HepG2 (cell line): ENCODE data around the gene DOCK1. TPM values are rescaled to one million over a fixed set of nuclear protein-coding genes. Genes with fewer than 3 reads are reported as not detected.
A peak's percentile ranks its signal among the peaks of the same experiment; 100 is the strongest.

Experiments
- ATAC-seq: fragments of 200-7000 bp; cut with Tn5 transposase; 3 replicates; pipeline ENCODE4 v1.9.1; 2020; ENCODE audit warnings: mild to moderate bottlenecking, moderate library complexity
- BruUV-seq: library from RNA; stranded (reverse); fragments of 400-500 nt; replicated peaks from 2 replicates; lab custom pipeline; 2021; lab: Mats Ljungman, UMichigan
- CTCF ChIA-PET: fragments of 300-600 bp; formaldehyde crosslinking; extraction: SDS; loops from one replicate; lab custom pipeline; 2021; ENCODE audit warnings: low total read pairs, inconsistent platforms, low intra/inter-chr PET ratio; lab: Yijun Ruan, JAX
- POLR2A ChIA-PET: fragments of 350-600 bp; sonication (Branson Sonifier 250); formaldehyde crosslinking; loops from one replicate; lab custom pipeline; 2020; ENCODE audit warnings: antibody characterized with exemption, inconsistent platforms; lab: Yijun Ruan, JAX
- DNase-seq: peaks from one replicate; pipeline ENCODE4 v3.0.0-alpha.2; 2015; ENCODE audit warnings: low spot score
- FAIRE-seq: peaks from 3 replicates; lab custom pipeline; 2011; peaks lifted over from hg19 to GRCh38; lab: Jason Lieb, UNC
- H2AFZ ChIP-seq: one replicate; pipeline ENCODE4 v1.6.1; 2011; ENCODE audit warnings: low read length, inconsistent platforms
- H3K27ac ChIP-seq: fragments of 300-600 bp; 3 replicates; pipeline ENCODE4 v1.8.0; 2011; ENCODE audit warnings: mixed run types, mild to moderate bottlenecking, mixed read lengths, low read length, inconsistent platforms; ENCODE audit not compliant: insufficient read depth; ENCODE audit errors: extremely low read length
- H3K27me3 ChIP-seq, 2 experiments: fragments of 200-600 bp in 1 of 2; 2 replicates in 1 of 2; 3 replicates in 1 of 2; pipeline versions ENCODE4 v1.6.0 to v1.8.0; 2011; ENCODE audit warnings: low read length in 2 of 2, mild to moderate bottlenecking in 2 of 2, moderate library complexity in 2 of 2, inconsistent platforms in 1 of 2; ENCODE audit not compliant: insufficient read depth in 2 of 2, control insufficient read depth in 1 of 2
- H3K36me3 ChIP-seq, 2 experiments: fragments of 200-600 bp in 1 of 2; replicated peaks in 1 of 2; 2 replicates in 1 of 2; 3 replicates in 1 of 2; pipeline versions ENCODE4 v1.5.1 to v1.8.0; 2011; ENCODE audit warnings: low read length in 2 of 2, inconsistent platforms in 1 of 2; ENCODE audit not compliant: insufficient read depth in 2 of 2, control insufficient read depth in 1 of 2
- H3K4me1 ChIP-seq: 2 replicates; pipeline ENCODE4 v1.5.1; 2012; ENCODE audit warnings: low read length, inconsistent platforms; ENCODE audit not compliant: insufficient read depth
- H3K4me2 ChIP-seq: 2 replicates; pipeline ENCODE4 v1.6.0; 2011; ENCODE audit warnings: low read depth, low read length, inconsistent platforms
- H3K4me3 ChIP-seq, 3 experiments: fragments of 200-600 bp in 1 of 3; sonication (generic), shearing (Covaris generic) in 1 of 3; replicated peaks in 1 of 3; 2 replicates each; pipeline ENCODE4 v1.5.1; 2011 to 2016; ENCODE audit warnings: low read length in 3 of 3, inconsistent platforms in 2 of 3, low read depth in 2 of 3, mild to moderate bottlenecking in 2 of 3, control low read depth in 1 of 3, mixed read lengths in 1 of 3; ENCODE audit not compliant: insufficient read depth in 1 of 3
- H3K79me2 ChIP-seq: one replicate; pipeline ENCODE4 v1.6.1; 2011; ENCODE audit warnings: low read length, inconsistent platforms; ENCODE audit not compliant: insufficient read depth
- H3K9ac ChIP-seq: 2 replicates; pipeline ENCODE4 v1.6.0; 2011; ENCODE audit warnings: mild to moderate bottlenecking, low read depth, low read length, inconsistent platforms; ENCODE audit not compliant: insufficient read depth
- H3K9me3 ChIP-seq: 2 replicates; pipeline ENCODE4 v1.5.1; 2012; ENCODE audit warnings: mild to moderate bottlenecking, low read length
- H4K20me1 ChIP-seq: 2 replicates; pipeline ENCODE4 v1.6.0; 2011; ENCODE audit warnings: inconsistent platforms, mild to moderate bottlenecking, low read length, moderate library complexity; ENCODE audit not compliant: insufficient read depth
- CEBPB ChIP-seq: IDR thresholded peaks from 2 replicates; pipeline ENCODE4 v1.6.1; 2011; ENCODE audit warnings: low read depth, low read length, improper control_type of control experiment, borderline replicate concordance
- CREB1 ChIP-seq, 2 experiments: fragments of 450-650 bp in 1 of 2; IDR thresholded peaks; 2 replicates each; pipeline ENCODE4 v1.6.1; 2016 to 2017; ENCODE audit warnings: control low read depth in 1 of 2, mild to moderate bottlenecking in 1 of 2, missing compliant biosample characterization in 1 of 2, missing genetic modification characterization in 1 of 2
- GTF3A ChIP-seq: sonication (generic); formaldehyde crosslinking; conservative IDR thresholded peaks from 2 replicates; pipeline ENCODE4 v1.4.0; 2020; ENCODE audit warnings: mild to moderate bottlenecking, missing genetic modification reagents
- GZF1 ChIP-seq: sonication (generic); formaldehyde crosslinking; IDR thresholded peaks from 2 replicates; pipeline ENCODE4 v1.5.1; 2020; ENCODE audit warnings: mild to moderate bottlenecking, missing genetic modification reagents
- KAT2B ChIP-seq: fragments of 150-350 bp; IDR thresholded peaks from 2 replicates; pipeline ENCODE4 v1.6.1; 2014; ENCODE audit warnings: low read depth, low read length, borderline replicate concordance
- ZNF619 ChIP-seq: sonication (generic); formaldehyde crosslinking; IDR thresholded peaks from 2 replicates; pipeline ENCODE4 v1.4.0; 2020; ENCODE audit warnings: mild to moderate bottlenecking, missing genetic modification reagents
- ZNF746 ChIP-seq: sonication (generic); formaldehyde crosslinking; IDR thresholded peaks from 2 replicates; pipeline ENCODE4 v1.8.0; 2022; ENCODE audit warnings: mild to moderate bottlenecking, missing genetic modification reagents
- ZNF773 ChIP-seq: sonication (generic); formaldehyde crosslinking; IDR thresholded peaks from 2 replicates; pipeline ENCODE4 v1.4.0; 2020; ENCODE audit warnings: missing genetic modification reagents, borderline replicate concordance
- ZSCAN22 ChIP-seq: sonication (generic); formaldehyde crosslinking; IDR thresholded peaks from 2 replicates; pipeline ENCODE4 v1.4.0; 2020; ENCODE audit warnings: mild to moderate bottlenecking, missing genetic modification reagents
- ZSCAN9 ChIP-seq: IDR thresholded peaks from 2 replicates; pipeline ENCODE4 v1.6.1; 2016; ENCODE audit warnings: borderline replicate concordance
- WGBS: methylation state at CpG from one replicate; pipeline ENCODE4 v1.1.6; 2017; ENCODE audit warnings: low lambda C conversion rate; 5-methylcytosine and 5-hydroxymethylcytosine counted together
- in situ Hi-C: cut with HindIII; loops from 2 replicates; pipeline ENCODE4 v1.10.0; 2017; ENCODE audit warnings: low pct_unique_long_range_greater_than_20kb; ENCODE audit not compliant: extremely low pct_ligation_motif_present
- intact Hi-C: fragments of 100-400 bp; cut with micrococcal nuclease; formaldehyde crosslinking; loops from one replicate; pipeline ENCODE4 v1.10.0; 2022; ENCODE audit not compliant: unreplicated experiment
- polyA plus RNA-seq, 8 experiments: library from polyadenylated mRNA; depleted of rRNA in 3 of 8; stranded (reverse) in 7 of 8; unstranded in 1 of 8; fragments of >200 nt; fragmentation: Illumina TruSeq in 4 of 8; extraction: Trizol in 4 of 8; gene quantifications; 2 replicates each; pipeline versions ENCODE4 v1.2.1 to v1.2.3, GENCODE V29; 2011 to 2016; ENCODE audit warnings: low read depth in 4 of 8, missing spikeins in 1 of 8, mixed read lengths in 1 of 8; ENCODE audit not compliant: insufficient read depth in 1 of 8
- total RNA-seq, 5 experiments: library from RNA; depleted of rRNA; stranded (reverse); fragments of >200 nt; fragmentation: Illumina TruSeq; extraction: Trizol; gene quantifications; 2 replicates each; pipeline ENCODE4 v1.2.3, GENCODE V29; 2016; ENCODE audit warnings: low read depth in 1 of 5
- TF ChIP-seq, protein P1 (sequence below): sonication (generic); formaldehyde crosslinking; IDR thresholded peaks from 2 replicates; pipeline ENCODE4 v1.4.0; 2020; ENCODE audit warnings: mild to moderate bottlenecking, low read depth, missing genetic modification reagents
- TF ChIP-seq, protein P2 (sequence below): conservative IDR thresholded peaks from 2 replicates; pipeline ENCODE4 v1.6.1; 2018; ENCODE audit warnings: missing genetic modification reagents

DOCK1 gene
- total and polyA plus RNA-seq, 2 of the 13 experiments (the other 11 are each of a cell fraction or from before 2014, with no cell fraction given), result 8.3 to 25.5 TPM

DNA sequence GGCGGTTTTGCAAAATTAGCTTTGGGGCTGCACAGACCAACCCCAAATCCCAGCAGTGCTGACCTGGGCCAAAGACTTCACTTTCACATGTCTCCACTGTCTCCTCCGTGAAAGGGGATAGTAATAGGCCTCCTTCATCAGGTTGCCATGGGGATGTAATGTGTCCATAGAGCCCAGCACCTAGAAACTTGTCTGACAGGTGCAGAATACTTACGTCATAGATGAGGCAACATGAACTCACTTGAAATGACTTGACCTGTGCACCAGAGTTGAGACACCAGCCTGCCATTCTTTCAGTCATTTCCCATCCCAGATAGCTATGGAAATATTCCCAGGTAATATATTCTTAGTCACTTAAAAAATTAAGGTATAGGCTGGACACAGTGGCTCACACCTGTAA, 196.9 kb downstream of the DOCK1 start:
- Histone ChIP-seq H3K4me2 (no peak overlapping the region), H3K4me1 (no peaks in the 10 kb centered on the region), H3K4me3 (no peak overlapping the region), H4K20me1 (no peaks in the 10 kb centered on the region), H3K9ac (no peak overlapping the region), H3K36me3 (peaks cover 6 to 10% of the 10 kb centered on the region in 2 experiments; a peak in 3 of 5 replicates), H3K79me2 (no peaks in the 10 kb centered on the region), H3K27me3 (no peaks in the 10 kb centered on the region), H3K9me3 (no peaks in the 10 kb centered on the region), H2AFZ (no peak overlapping the region), H3K27ac (no peak overlapping the region)
- intact Hi-C loops, result no loop called here
- DNase-seq (no peak), ATAC-seq (no peak), FAIRE-seq (no peak)
- in situ Hi-C loops, result no loop called here
- BruUV-seq, result no TSS peak
- ChIA-PET POLR2A (no interaction called here), CTCF (no interaction called here)
- TF ChIP-seq ZSCAN9 (CRISPR knock-in tag), result no peak
- TF ChIP-seq CEBPB, result peak; percentile 7; the same call in 1 of the 2 replicates
- 100% methylated on average over 2 of the region's 3 CpGs for WGBS

DNA sequence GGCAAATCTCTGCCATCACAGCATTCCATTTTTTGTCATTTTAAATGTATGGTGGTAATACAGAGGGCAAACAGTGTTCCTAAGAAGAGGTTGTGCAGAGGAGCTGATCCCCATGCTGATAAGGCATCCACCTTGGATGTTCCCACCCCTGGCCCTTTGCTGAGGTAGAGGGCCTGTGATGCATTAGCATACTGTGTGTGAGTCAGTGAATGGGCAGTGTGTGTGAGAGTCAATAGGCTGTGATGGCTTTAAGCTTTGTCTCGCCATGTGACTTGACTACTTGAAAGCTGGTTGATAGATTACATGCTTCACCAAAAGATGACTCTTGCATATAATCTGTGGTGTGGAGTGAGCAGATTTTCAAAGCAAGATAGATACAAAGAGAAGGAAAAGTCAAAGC, 209.9 kb downstream of the DOCK1 start:
- no peak for TF ChIP-seq ZNF746 (CRISPR knock-in tag)
- TF ChIP-seq ZSCAN22, result no peak
- no peak for TF ChIP-seq KAT2B
- no peak for TF ChIP-seq ZNF773 (CRISPR knock-in tag)
- no peak for TF ChIP-seq GTF3A (CRISPR knock-in tag)
- no peak for TF ChIP-seq ZNF619 (CRISPR knock-in tag)
- TF ChIP-seq, protein P1, sequence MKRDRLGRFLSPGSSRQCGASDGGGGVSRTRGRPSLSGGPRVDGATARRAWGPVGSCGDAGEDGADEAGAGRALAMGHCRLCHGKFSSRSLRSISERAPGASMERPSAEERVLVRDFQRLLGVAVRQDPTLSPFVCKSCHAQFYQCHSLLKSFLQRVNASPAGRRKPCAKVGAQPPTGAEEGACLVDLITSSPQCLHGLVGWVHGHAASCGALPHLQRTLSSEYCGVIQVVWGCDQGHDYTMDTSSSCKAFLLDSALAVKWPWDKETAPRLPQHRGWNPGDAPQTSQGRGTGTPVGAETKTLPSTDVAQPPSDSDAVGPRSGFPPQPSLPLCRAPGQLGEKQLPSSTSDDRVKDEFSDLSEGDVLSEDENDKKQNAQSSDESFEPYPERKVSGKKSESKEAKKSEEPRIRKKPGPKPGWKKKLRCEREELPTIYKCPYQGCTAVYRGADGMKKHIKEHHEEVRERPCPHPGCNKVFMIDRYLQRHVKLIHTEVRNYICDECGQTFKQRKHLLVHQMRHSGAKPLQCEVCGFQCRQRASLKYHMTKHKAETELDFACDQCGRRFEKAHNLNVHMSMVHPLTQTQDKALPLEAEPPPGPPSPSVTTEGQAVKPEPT (CRISPR knock-in tag), result no peak
- TF ChIP-seq, protein P2, sequence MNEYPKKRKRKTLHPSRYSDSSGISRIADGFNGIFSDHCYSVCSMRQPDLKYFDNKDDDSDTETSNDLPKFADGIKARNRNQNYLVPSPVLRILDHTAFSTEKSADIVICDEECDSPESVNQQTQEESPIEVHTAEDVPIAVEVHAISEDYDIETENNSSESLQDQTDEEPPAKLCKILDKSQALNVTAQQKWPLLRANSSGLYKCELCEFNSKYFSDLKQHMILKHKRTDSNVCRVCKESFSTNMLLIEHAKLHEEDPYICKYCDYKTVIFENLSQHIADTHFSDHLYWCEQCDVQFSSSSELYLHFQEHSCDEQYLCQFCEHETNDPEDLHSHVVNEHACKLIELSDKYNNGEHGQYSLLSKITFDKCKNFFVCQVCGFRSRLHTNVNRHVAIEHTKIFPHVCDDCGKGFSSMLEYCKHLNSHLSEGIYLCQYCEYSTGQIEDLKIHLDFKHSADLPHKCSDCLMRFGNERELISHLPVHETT (CRISPR knock-in tag), result no peak
- no peak for TF ChIP-seq GZF1 (CRISPR knock-in tag)
- no peak for TF ChIP-seq CREB1 (IDR thresholded peaks at IDR 0.05)
- TF ChIP-seq CREB1 (CRISPR knock-in tag; IDR thresholded peaks at IDR 0.05), result no peak
- Histone ChIP-seq H3K4me1 (no peaks in the 10 kb centered on the region), H2AFZ (no peak overlapping the region), H3K9ac (no peak overlapping the region), H3K27ac (no peak overlapping the region), H3K9me3 (no peaks in the 10 kb centered on the region), H4K20me1 (peaks cover 8% of the 10 kb centered on the region; the same call in 1 of the 2 replicates), H3K27me3 (no peaks in the 10 kb centered on the region), H3K36me3 (peaks cover 1 to 30% of the 10 kb centered on the region in 2 experiments; a peak in 4 of 5 replicates), H3K4me3 (no peak overlapping the region), H3K4me2 (no peak overlapping the region), H3K79me2 (no peaks in the 10 kb centered on the region)
- 100% methylated on average over 1 of the region's 1 CpG for WGBS
- in situ Hi-C loops (no loop called here), intact Hi-C loops (no loop called here)
- no peak for DNase-seq
- ChIA-PET CTCF (no interaction called here), POLR2A (no interaction called here)
- no peak for ATAC-seq
- no peak for FAIRE-seq
- BruUV-seq, result no TSS peak
